WTC11 (cell line): ENCODE results near the gene TAF7L.

ENCODE experiments used
- CBFB ChIP-seq: sonication (generic); formaldehyde crosslinking; IDR thresholded peaks from 2 replicates; pipeline ENCODE4 v1.8.1; 2022; ENCODE audit warnings: mild to moderate bottlenecking, low read depth, missing genetic modification reagents
- CREB1 ChIP-seq: sonication (generic); formaldehyde crosslinking; IDR thresholded peaks from 2 replicates; pipeline ENCODE4 v1.8.0; 2023; ENCODE audit warnings: mild to moderate bottlenecking, missing genetic modification reagents
- CREM ChIP-seq: sonication (generic); formaldehyde crosslinking; IDR thresholded peaks from 2 replicates; pipeline ENCODE4 v1.8.1; 2022; ENCODE audit warnings: mild to moderate bottlenecking, missing genetic modification reagents, moderate library complexity
- ESRRA ChIP-seq: sonication (generic); formaldehyde crosslinking; IDR thresholded peaks from 2 replicates; pipeline ENCODE4 v1.8.1; 2022; ENCODE audit warnings: mild to moderate bottlenecking, missing genetic modification reagents, borderline replicate concordance
- ETV6 ChIP-seq: sonication (generic); formaldehyde crosslinking; IDR thresholded peaks from 2 replicates; pipeline ENCODE4 v1.8.1; 2022; ENCODE audit warnings: mild to moderate bottlenecking, missing genetic modification reagents
- OVOL2 ChIP-seq: fragments of 250-450 bp; sonication (Bioruptor Pico); IDR thresholded peaks from 2 replicates; pipeline ENCODE4 v1.9.0; 2021; ENCODE audit warnings: mild to moderate bottlenecking, borderline replicate concordance
- RELA ChIP-seq: sonication (generic); formaldehyde crosslinking; IDR thresholded peaks from 2 replicates; pipeline ENCODE4 v1.8.1; 2022; ENCODE audit warnings: missing genetic modification reagents, mild to moderate bottlenecking, borderline replicate concordance
- TEAD4 ChIP-seq: sonication (generic); formaldehyde crosslinking; IDR thresholded peaks from 2 replicates; pipeline ENCODE4 v1.8.0; 2022; ENCODE audit warnings: mild to moderate bottlenecking, missing genetic modification reagents
- ZNF232 ChIP-seq: sonication (generic); formaldehyde crosslinking; IDR thresholded peaks from 2 replicates; pipeline ENCODE4 v1.8.0; 2022; ENCODE audit warnings: mild to moderate bottlenecking, missing genetic modification reagents
- TF ChIP-seq, protein P1 (sequence below): fragments of 200-600 bp; IDR thresholded peaks from 2 replicates; pipeline ENCODE4 v1.8.0; 2022; ENCODE audit warnings: antibody characterized with exemption
- TF ChIP-seq, protein P2 (sequence below): sonication (generic); formaldehyde crosslinking; conservative IDR thresholded peaks from 2 replicates; pipeline ENCODE4 v1.8.1; 2022; ENCODE audit warnings: mild to moderate bottlenecking, missing genetic modification reagents
- TF ChIP-seq, protein P3 (sequence below): sonication (generic); formaldehyde crosslinking; IDR thresholded peaks from 2 replicates; pipeline ENCODE4 v1.8.0; 2022; ENCODE audit warnings: mild to moderate bottlenecking, missing genetic modification reagents
- TF ChIP-seq, protein P4 (sequence below): sonication (generic); formaldehyde crosslinking; IDR thresholded peaks from 2 replicates; pipeline ENCODE4 v1.8.1; 2023; ENCODE audit warnings: mild to moderate bottlenecking, missing genetic modification reagents, borderline replicate concordance
- TF ChIP-seq, protein P5 (sequence below): sonication (generic); formaldehyde crosslinking; IDR thresholded peaks from 2 replicates; pipeline ENCODE4 v1.8.0; 2022; ENCODE audit warnings: mild to moderate bottlenecking, missing genetic modification reagents

DNA sequence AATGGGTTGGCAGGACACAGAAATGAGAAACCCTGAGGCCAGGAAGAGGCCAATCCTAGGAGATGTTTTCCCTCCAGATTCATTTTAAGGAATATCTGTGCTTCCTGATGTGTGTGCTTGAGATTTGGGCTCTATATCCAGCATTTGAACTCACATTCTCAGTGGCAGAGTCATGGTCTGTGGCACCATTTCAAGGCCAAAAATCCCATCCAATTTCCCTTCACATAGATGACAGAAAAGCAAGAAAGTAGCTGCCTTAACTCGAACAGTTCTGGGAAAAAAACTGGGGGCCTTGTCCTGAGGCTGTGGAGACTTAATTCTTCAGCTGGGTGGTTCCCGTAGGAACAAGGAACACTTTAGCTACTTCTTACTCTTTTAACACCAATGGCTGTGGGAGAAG, 27.4 kb downstream of the TAF7L start:
- TF ChIP-seq, protein P1, sequence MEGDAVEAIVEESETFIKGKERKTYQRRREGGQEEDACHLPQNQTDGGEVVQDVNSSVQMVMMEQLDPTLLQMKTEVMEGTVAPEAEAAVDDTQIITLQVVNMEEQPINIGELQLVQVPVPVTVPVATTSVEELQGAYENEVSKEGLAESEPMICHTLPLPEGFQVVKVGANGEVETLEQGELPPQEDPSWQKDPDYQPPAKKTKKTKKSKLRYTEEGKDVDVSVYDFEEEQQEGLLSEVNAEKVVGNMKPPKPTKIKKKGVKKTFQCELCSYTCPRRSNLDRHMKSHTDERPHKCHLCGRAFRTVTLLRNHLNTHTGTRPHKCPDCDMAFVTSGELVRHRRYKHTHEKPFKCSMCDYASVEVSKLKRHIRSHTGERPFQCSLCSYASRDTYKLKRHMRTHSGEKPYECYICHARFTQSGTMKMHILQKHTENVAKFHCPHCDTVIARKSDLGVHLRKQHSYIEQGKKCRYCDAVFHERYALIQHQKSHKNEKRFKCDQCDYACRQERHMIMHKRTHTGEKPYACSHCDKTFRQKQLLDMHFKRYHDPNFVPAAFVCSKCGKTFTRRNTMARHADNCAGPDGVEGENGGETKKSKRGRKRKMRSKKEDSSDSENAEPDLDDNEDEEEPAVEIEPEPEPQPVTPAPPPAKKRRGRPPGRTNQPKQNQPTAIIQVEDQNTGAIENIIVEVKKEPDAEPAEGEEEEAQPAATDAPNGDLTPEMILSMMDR = no peak
- no peak for TF ChIP-seq CREB1
- TF ChIP-seq, protein P2, sequence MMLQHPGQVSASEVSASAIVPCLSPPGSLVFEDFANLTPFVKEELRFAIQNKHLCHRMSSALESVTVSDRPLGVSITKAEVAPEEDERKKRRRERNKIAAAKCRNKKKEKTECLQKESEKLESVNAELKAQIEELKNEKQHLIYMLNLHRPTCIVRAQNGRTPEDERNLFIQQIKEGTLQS (CRISPR knock-in tag) = no peak
- no peak for TF ChIP-seq ETV6 (CRISPR knock-in tag)
- TF ChIP-seq, protein P3, sequence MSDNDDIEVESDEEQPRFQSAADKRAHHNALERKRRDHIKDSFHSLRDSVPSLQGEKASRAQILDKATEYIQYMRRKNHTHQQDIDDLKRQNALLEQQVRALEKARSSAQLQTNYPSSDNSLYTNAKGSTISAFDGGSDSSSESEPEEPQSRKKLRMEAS (CRISPR knock-in tag) = no peak
- TF ChIP-seq OVOL2 = no peak
- no peak for TF ChIP-seq CREM (CRISPR knock-in tag)
- no peak for TF ChIP-seq ESRRA (CRISPR knock-in tag)
- TF ChIP-seq RELA (CRISPR knock-in tag) = no peak
- TF ChIP-seq ZNF232 (CRISPR knock-in tag) = no peak
- TF ChIP-seq, protein P4, sequence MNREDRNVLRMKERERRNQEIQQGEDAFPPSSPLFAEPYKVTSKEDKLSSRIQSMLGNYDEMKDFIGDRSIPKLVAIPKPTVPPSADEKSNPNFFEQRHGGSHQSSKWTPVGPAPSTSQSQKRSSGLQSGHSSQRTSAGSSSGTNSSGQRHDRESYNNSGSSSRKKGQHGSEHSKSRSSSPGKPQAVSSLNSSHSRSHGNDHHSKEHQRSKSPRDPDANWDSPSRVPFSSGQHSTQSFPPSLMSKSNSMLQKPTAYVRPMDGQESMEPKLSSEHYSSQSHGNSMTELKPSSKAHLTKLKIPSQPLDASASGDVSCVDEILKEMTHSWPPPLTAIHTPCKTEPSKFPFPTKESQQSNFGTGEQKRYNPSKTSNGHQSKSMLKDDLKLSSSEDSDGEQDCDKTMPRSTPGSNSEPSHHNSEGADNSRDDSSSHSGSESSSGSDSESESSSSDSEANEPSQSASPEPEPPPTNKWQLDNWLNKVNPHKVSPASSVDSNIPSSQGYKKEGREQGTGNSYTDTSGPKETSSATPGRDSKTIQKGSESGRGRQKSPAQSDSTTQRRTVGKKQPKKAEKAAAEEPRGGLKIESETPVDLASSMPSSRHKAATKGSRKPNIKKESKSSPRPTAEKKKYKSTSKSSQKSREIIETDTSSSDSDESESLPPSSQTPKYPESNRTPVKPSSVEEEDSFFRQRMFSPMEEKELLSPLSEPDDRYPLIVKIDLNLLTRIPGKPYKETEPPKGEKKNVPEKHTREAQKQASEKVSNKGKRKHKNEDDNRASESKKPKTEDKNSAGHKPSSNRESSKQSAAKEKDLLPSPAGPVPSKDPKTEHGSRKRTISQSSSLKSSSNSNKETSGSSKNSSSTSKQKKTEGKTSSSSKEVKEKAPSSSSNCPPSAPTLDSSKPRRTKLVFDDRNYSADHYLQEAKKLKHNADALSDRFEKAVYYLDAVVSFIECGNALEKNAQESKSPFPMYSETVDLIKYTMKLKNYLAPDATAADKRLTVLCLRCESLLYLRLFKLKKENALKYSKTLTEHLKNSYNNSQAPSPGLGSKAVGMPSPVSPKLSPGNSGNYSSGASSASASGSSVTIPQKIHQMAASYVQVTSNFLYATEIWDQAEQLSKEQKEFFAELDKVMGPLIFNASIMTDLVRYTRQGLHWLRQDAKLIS (CRISPR knock-in tag) = no peak
- TF ChIP-seq, protein P5, sequence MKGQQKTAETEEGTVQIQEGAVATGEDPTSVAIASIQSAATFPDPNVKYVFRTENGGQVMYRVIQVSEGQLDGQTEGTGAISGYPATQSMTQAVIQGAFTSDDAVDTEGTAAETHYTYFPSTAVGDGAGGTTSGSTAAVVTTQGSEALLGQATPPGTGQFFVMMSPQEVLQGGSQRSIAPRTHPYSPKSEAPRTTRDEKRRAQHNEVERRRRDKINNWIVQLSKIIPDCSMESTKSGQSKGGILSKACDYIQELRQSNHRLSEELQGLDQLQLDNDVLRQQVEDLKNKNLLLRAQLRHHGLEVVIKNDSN (CRISPR knock-in tag) = no peak
- no peak for TF ChIP-seq CBFB (CRISPR knock-in tag)
- no peak for TF ChIP-seq TEAD4 (CRISPR knock-in tag)
